Measurements from ENCODE around the gene ST6GALNAC1.

ST6GALNAC1 gene

GRCh38 chr17:76677406-76677805 lies 33.8 kb upstream of the ST6GALNAC1 start:
- in situ Hi-C loops (cut with MboI; ENCODE audit: low sequenced_read_pairs) = no loop called here

GRCh38 chr17:76676629-76677028 lies 33.1 kb upstream of the ST6GALNAC1 start:
- in situ Hi-C loops (cut with MboI; ENCODE audit: low sequenced_read_pairs) = no loop called here

DNA sequence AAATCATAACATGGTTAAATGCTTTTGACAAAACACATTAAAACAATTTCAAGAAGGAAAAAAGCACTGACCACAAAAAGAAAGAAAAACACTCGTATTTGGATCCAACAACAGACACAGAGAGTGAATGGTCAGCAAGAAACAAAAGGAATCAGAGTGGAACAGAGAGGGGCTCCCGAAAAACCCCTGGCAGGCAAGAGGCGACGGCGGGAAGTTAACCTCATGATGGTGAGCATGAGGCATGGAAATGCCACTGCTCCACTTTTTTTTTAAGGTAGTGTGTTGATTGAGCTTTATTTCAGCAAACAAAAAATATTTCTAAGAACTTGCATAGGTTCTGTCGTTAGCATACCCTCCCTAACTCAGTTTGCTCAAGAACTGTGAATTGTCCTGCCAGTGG lies 32.1 kb upstream of the ST6GALNAC1 start:
- in situ Hi-C loops (cut with MboI; ENCODE audit: low sequenced_read_pairs) = no loop called here

- in situ Hi-C loops (cut with MboI; ENCODE audit: low sequenced_read_pairs) = no loop called here
These were observed 31.0 kb upstream of the ST6GALNAC1 start for GRCh38 chr17:76674600-76674999.

DNA sequence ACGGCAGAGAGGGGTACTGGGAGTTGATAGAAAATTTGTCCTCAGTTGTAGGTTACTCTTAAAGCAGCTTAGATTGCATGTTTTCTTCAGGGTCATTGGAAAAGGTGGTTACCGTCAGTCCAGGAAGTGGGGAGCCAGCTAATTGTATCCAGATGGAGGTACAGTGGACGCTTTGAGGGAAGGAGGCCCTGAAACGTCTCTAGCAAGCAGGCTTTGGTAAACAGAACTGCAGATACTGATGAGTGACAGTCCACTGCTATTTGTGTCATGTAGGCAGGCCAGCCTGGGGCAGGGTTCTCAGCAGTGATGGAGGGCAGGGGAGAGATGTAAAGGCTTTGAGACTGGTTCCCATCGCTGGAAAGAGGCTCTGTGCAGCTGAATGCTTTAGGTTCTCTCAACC lies 30.2 kb upstream of the ST6GALNAC1 start:
- in situ Hi-C loops (cut with MboI; ENCODE audit: low sequenced_read_pairs) = no loop called here

GRCh38 chr17:76672892-76673291 lies 29.3 kb upstream of the ST6GALNAC1 start:
- in situ Hi-C loops (cut with MboI; ENCODE audit: low sequenced_read_pairs) = no loop called here

- in situ Hi-C loops (cut with MboI; ENCODE audit: low sequenced_read_pairs) = no loop called here
These were observed 28.8 kb upstream of the ST6GALNAC1 start for GRCh38 chr17:76672270-76672851.

DNA sequence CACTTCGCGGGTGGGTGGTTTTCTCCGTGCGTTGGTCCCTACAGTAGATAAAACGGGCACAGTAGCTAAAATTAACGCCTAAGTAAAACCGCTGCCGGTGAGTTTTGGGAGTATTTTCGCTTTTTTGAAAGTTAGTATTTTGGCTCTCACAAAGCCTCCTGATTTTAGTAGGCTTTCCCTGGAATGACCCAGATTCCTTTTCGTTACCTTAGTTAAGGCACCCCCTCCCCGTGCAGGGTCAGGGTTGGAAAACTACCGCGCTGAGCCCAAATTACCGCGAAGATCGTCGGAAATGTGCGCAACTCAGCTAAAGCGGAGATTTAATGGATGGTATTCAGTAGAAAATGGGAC lies 28.3 kb upstream of the ST6GALNAC1 start:
- in situ Hi-C loops (cut with MboI; ENCODE audit: low sequenced_read_pairs) = no loop called here

- in situ Hi-C loops (cut with MboI; ENCODE audit: low sequenced_read_pairs) = no loop called here
These were observed 27.8 kb upstream of the ST6GALNAC1 start for GRCh38 chr17:76671123-76671911.

GRCh38 chr17:76670718-76671122 lies 27.2 kb upstream of the ST6GALNAC1 start:
- in situ Hi-C loops (cut with MboI; ENCODE audit: low sequenced_read_pairs) = no loop called here

- in situ Hi-C loops (cut with MboI; ENCODE audit: low sequenced_read_pairs) = no loop called here
These were observed 26.6 kb upstream of the ST6GALNAC1 start for GRCh38 chr17:76670020-76670717.

- in situ Hi-C loops (cut with MboI; ENCODE audit: low sequenced_read_pairs) = no loop called here
These were observed 24.4 kb upstream of the ST6GALNAC1 start for GRCh38 chr17:76667786-76668453.

- in situ Hi-C loops (cut with MboI; ENCODE audit: low sequenced_read_pairs) = no loop called here
These were observed 23.9 kb upstream of the ST6GALNAC1 start for GRCh38 chr17:76667491-76667755.

DNA sequence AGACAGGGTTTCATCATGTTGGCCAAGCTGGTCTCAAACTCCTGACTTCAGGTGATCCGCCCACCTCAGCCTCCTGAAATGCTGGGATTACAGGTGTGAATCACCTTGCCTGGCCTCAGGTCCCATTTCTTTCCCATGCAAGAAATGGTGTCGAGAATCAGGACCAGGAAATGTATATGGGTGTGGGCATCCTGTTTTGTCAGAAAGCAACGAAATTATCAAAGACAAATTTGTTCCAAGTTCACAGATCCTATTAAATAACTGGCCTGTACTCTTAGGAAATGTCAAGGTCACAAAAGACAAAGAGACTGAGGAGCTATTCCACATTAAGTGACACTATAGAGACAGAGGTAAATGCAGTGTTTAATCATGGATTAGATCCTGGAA lies 17.1 kb upstream of the ST6GALNAC1 start:
- in situ Hi-C loops (cut with MboI; ENCODE audit: low sequenced_read_pairs) = no loop called here

DNA sequence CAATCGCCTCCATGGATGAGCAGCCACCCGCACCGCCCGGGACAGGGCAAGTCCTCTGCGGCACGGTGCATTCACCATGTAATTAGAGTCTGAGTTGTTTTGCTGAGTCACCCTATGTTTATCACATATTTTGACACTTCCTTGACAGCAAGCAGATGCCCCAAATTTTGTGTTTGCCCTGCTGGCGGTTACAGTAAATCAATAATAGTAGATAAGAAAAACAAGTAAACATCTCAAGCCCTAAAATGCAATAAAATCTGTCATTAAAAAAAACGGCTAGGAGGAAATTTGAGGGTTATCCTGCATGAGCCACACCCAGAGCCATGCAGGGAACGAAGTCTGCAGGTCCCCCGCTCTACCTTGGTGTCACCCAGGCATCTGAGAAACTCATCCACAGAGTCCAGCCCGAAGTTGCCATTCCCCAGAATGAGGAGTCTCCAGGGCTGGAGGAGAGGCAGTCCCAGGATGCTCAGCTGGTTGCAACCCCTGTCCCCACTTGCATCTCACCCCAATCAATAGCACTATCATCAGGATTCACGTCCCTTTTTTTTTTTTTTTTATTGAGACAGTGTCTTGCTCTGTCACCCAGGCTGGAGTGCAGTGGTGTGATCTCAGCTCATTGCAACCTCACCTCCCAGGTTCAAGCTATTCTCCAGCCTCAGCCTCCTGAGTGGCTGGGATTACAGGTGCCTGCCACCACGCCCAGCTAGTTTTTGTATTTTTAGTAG lies 16.5 kb upstream of the ST6GALNAC1 start:
- in situ Hi-C loops (cut with MboI; ENCODE audit: low sequenced_read_pairs) = no loop called here

DNA sequence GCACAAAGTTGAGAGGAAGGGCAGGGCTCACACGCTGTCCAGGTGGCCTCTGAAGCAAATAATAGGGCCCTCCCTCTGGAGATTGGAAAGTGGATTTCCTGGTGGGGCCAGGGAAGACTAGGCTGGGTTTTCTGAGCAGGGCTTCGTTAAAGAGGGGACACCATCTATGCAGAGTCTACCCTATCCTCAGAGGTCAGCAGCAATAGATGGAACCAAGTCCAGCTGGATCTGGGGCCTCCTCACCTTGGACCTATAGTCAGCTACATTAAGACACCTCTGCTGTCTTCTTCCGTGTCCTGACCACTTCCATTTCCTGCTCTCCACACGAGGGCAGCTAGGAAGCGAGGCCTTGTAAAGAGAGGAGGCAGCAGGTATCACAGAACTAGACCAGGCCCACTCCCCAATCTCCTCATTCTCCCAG lies 14.7 kb upstream of the ST6GALNAC1 start:
- in situ Hi-C loops (cut with MboI; ENCODE audit: low sequenced_read_pairs) = no loop called here

DNA sequence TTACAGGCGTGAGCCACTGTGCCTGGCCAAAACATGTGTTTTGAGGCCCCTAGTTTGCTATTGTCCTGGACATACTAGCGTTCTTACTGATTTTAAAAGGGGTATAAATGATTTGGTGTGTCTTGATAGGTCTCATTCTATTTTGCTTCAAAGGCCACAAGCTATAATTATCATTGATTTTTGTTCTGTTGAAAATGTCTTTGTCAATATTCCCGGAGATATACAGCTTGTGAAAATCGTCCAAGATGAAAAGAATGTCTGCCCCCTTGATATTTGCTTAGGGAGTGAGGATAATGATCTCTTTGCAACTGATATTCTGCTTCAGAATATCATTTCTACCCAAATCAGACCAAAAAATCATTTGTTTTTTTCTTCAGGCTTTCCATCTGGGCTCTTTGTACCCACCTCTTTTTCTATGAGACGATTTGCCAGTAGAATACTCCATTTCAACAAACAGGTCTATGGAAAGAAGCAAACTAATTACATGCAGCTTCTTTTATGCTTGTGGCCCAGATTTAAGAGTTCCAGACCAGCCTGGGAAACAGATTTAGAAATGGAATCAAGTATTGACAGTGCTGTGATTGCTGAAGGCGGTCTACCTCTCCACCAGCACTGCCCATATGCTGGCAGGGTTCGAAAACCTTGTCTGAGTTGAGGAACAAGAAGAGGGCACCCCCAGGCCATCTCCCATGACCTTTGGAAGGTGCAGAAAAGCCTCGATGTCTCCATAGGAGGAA lies 14.1 kb upstream of the ST6GALNAC1 start:
- in situ Hi-C loops (cut with MboI; ENCODE audit: low sequenced_read_pairs) = no loop called here

GRCh38 chr17:76654408-76654807 lies 10.9 kb upstream of the ST6GALNAC1 start:
- in situ Hi-C loops (cut with MboI; ENCODE audit: low sequenced_read_pairs) = no loop called here

DNA sequence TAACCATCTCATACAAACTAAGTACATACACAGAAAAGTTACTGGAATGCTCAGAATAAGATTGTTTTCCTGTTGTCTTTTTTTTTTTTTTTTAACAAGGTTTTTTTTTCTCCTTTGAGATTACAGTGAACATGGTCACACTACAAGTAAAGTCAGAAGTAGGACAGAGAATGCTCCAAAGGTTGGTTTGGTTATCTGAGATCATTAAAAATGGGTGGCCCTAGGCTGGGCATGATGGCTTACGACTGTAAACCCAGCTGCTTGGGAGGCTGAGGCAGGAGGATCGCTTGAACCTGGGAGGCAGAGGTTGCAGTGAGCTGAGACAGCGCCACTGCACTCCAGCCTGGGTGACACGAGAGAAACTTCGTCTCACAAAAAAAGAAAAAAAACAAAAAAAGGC lies 6.9 kb upstream of the ST6GALNAC1 start:
- in situ Hi-C loops (cut with MboI; ENCODE audit: low sequenced_read_pairs) = no loop called here

GRCh38 chr17:76646712-76647111 lies 3.2 kb upstream of the ST6GALNAC1 start:
- in situ Hi-C loops (cut with MboI; ENCODE audit: low sequenced_read_pairs) = no loop called here

DNA sequence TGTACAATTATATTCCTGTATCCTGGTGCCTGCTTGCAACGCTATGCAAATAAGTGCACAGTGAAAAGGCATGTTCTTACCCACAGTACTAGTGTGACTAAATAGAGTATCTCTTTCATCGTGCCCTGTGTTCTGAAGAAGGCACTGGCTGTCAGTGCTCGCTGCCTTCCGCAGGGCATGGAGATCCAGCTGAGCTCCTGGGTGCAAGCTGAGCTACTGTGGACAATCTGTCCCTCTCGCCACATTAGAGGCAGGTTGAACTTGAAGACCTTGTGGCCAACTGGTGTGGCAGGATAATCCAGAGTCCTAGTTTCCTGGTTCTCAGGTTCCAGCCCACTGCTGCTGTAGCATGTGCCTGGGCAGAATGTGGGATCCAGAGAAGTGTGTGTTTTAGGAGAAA lies 1.9 kb upstream of the ST6GALNAC1 start:
- in situ Hi-C loops (cut with MboI; ENCODE audit: low sequenced_read_pairs) = no loop called here

Data from HL-60/S4 treated with phorbol 12-myristate 13-acetate at 8.2 ng/mL for 4 days and 3 days (cell line).